HEK293T (cell line): Measurements from ENCODE around the gene PAX8.

ENCODE experiments used
- BHLHE40 ChIP-seq: fragments of 450-650 bp; IDR thresholded peaks from 2 replicates; pipeline ENCODE4 v1.6.1; 2016; ENCODE audit warnings: mild to moderate bottlenecking, moderate library complexity, borderline replicate concordance
- ELF4 ChIP-seq: fragments of 450-650 bp; IDR thresholded peaks from 2 replicates; pipeline ENCODE4 v1.6.1; 2017; ENCODE audit warnings: antibody characterized with exemption
- FOXA1 ChIP-seq: fragments of 450-650 bp; IDR thresholded peaks from 2 replicates; pipeline ENCODE4 v1.6.1; 2016; ENCODE audit warnings: mild to moderate bottlenecking
- FOXK2 ChIP-seq: fragments of 450-650 bp; IDR thresholded peaks from 2 replicates; pipeline ENCODE4 v1.6.1; 2016; ENCODE audit warnings: mild to moderate bottlenecking
- FOXM1 ChIP-seq: fragments of 450-650 bp; IDR thresholded peaks from 2 replicates; pipeline ENCODE4 v1.6.1; 2017; ENCODE audit warnings: mild to moderate bottlenecking, borderline replicate concordance
- NFRKB ChIP-seq: fragments of 450-650 bp; IDR thresholded peaks from 2 replicates; pipeline ENCODE4 v1.6.1; 2016; ENCODE audit warnings: mild to moderate bottlenecking, moderate library complexity
- SP1 ChIP-seq: fragments of 450-650 bp; IDR thresholded peaks from 2 replicates; pipeline ENCODE4 v1.6.1; 2017
- TARDBP ChIP-seq: fragments of 450-650 bp; IDR thresholded peaks from 2 replicates; pipeline ENCODE4 v1.6.1; 2016

DNA sequence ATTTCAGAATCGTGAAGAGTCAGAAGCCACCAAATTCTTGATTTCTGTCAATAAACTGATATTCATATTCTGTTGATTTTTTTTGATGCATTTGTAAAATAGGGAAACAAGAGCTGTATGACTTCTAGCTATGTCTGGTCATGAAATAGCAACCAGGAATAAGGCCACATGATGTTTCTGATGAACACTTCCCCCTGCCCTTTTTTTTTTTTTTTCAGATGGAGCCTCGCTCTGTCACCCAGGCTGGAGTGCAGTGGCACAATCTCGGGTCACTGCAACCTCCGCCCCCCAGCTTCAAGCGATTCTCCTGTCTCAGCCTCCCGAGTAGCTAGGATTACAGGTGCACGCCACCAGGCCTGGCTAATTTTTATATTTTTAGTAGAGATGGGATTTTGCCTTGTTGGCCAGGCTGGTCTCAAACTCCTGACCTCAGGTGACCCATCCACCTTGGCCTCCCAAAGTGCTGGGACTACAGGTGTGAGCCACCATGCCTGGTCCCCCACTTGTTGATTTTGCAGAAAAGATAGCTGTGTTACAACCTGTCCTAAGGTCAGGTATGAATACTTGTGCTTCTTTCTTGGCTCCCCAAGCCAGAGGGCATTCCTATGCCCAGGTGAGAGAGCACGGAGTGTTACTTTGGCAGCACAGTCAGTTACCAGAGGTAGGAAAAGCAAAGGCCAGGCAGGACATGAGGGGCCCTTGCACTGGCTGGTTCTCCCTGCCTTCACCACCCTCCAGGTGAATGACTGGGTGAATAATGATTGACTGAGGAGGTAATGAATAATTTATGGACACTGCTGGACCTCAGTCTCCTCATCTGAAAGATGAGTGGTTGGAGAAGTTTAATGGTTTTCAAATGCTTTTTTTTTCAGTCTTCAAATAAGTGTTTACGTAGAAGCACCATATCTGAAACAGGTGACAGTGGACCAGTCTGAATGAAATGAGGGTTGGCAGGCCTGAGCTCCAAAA lies 39.6 kb downstream of the PAX8 start:
- TF ChIP-seq NFRKB (no peak), TARDBP (no peak), ELF4 (no peak), SP1 (no peak), FOXM1 (no peak), BHLHE40 (no peak), FOXA1 (no peak), FOXK2 (no peak)
